Omental fat pad (tissue), 4 donors: ENCODE measurements around the gene SEMA5A. TPM values are rescaled to one million over a fixed set of nuclear protein-coding genes. Genes with fewer than 3 reads are reported as not detected.

ENCODE experiments used
- ATAC-seq: fragments of 150-250 bp; one replicate; pipeline ENCODE4 v1.9.1; 2016; ENCODE audit warnings: mild to moderate bottlenecking, moderate library complexity; ENCODE audit not compliant: low FRiP score
- DNase-seq: peaks from one replicate; pipeline ENCODE4 v3.0.0-alpha.2; 2019; ENCODE audit warnings: low spot score
- CTCF ChIP-seq, 3 donors: fragments of 450-650 bp; IDR thresholded peaks; one replicate each; pipeline ENCODE4 v1.5.1; 2016 to 2017; ENCODE audit warnings: antibody characterized with exemption in 3 of 3, mild to moderate bottlenecking in 3 of 3, moderate library complexity in 2 of 3
- total RNA-seq, 4 donors: library from RNA; depleted of rRNA; stranded (reverse); fragments of >200 nt; gene quantifications; one replicate each; pipeline ENCODE4 v1.1.0, GENCODE V29; 2016

SEMA5A gene
- total RNA-seq, 4 donors from 2014 or later, result 6.3 to 60.2 (median 22.1) TPM

GRCh38 chr5:9058161-9058560 lies 487.7 kb downstream of the SEMA5A start:
- no peak for TF ChIP-seq CTCF (IDR thresholded peaks at IDR 0.05)
- no peak for ATAC-seq
- no peak for DNase-seq

- TF ChIP-seq CTCF (IDR thresholded peaks at IDR 0.05), result no peak
- no peak for ATAC-seq
- no peak for DNase-seq
Measured at GRCh38 chr5:9057406-9058000, 488.4 kb downstream of the SEMA5A start.

- no peak for TF ChIP-seq CTCF (IDR thresholded peaks at IDR 0.05)
- no peak for ATAC-seq
- no peak for DNase-seq
Measured at GRCh38 chr5:9056046-9056445, 489.8 kb downstream of the SEMA5A start.

GRCh38 chr5:9054821-9055589 lies 490.9 kb downstream of the SEMA5A start:
- no peak for ATAC-seq
- no peak for TF ChIP-seq CTCF (IDR thresholded peaks at IDR 0.05)
- DNase-seq, result no peak

- no peak for TF ChIP-seq CTCF (IDR thresholded peaks at IDR 0.05)
- ATAC-seq (no peak), DNase-seq (no peak)
Measured at GRCh38 chr5:9054322-9054721, 491.6 kb downstream of the SEMA5A start.

- no peak for ATAC-seq
- DNase-seq, result no peak
- no peak for TF ChIP-seq CTCF (IDR thresholded peaks at IDR 0.05)
Measured at GRCh38 chr5:9052421-9052820, 493.5 kb downstream of the SEMA5A start.

- ATAC-seq, result no peak
- no peak for DNase-seq
- TF ChIP-seq CTCF (IDR thresholded peaks at IDR 0.05), result no peak
Measured at GRCh38 chr5:9051779-9052178, 494.1 kb downstream of the SEMA5A start.
